ENCODE results near the gene DYNLRB2. TPM values are rescaled to one million over a fixed set of nuclear protein-coding genes. Genes with fewer than 3 reads are reported as not detected.

Gene DYNLRB2
- total RNA-seq, 1 experiment from 2014 or later: not detected

GRCh38 chr16:80541306-80541694 is 507 bp downstream of the DYNLRB2 start:
- Histone ChIP-seq H3K4me3 (peak overlapping the region; percentile 47), H3K27me3 (no peaks in the 10 kb centered on the region), H3K36me3 (no peaks in the 10 kb centered on the region), H3K9me3 (no peaks in the 10 kb centered on the region)
- no peak for DNase-seq

GRCh38 chr16:80543162-80543561 is 2.4 kb downstream of the DYNLRB2 start:
- DNase-seq: no peak
- no peaks in the 10 kb centered on the region for H3K27me3 ChIP-seq
- no peak overlapping the region for H3K4me3 ChIP-seq
- no peaks in the 10 kb centered on the region for H3K36me3 ChIP-seq
- H3K9me3 ChIP-seq: no peaks in the 10 kb centered on the region

- DNase-seq: no peak
- Histone ChIP-seq H3K9me3 (no peaks in the 10 kb centered on the region), H3K4me3 (no peak overlapping the region), H3K36me3 (no peaks in the 10 kb centered on the region), H3K27me3 (no peaks in the 10 kb centered on the region)
Observed at GRCh38 chr16:80544326-80544725, 3.5 kb downstream of the DYNLRB2 start.

GRCh38 chr16:80546249-80546648 is 5.5 kb downstream of the DYNLRB2 start:
- no peaks in the 10 kb centered on the region for H3K36me3 ChIP-seq
- no peaks in the 10 kb centered on the region for H3K9me3 ChIP-seq
- no peaks in the 10 kb centered on the region for H3K27me3 ChIP-seq
- no peak for DNase-seq
- H3K4me3 ChIP-seq: no peak overlapping the region

GRCh38 chr16:80547145-80547544 is 6.4 kb downstream of the DYNLRB2 start:
- no peak for DNase-seq
- H3K4me3 ChIP-seq: no peak overlapping the region
- H3K27me3 ChIP-seq: no peaks in the 10 kb centered on the region
- H3K9me3 ChIP-seq: no peaks in the 10 kb centered on the region
- no peaks in the 10 kb centered on the region for H3K36me3 ChIP-seq

GRCh38 chr16:80552277-80552676 is 11.5 kb downstream of the DYNLRB2 start:
- H3K4me3 ChIP-seq: no peak overlapping the region
- no peaks in the 10 kb centered on the region for H3K36me3 ChIP-seq
- no peaks in the 10 kb centered on the region for H3K9me3 ChIP-seq
- DNase-seq: no peak
- H3K27me3 ChIP-seq: no peaks in the 10 kb centered on the region

GRCh38 chr16:80554033-80554432 is 13.2 kb downstream of the DYNLRB2 start:
- Histone ChIP-seq H3K9me3 (no peaks in the 10 kb centered on the region), H3K27me3 (no peaks in the 10 kb centered on the region), H3K36me3 (no peaks in the 10 kb centered on the region), H3K4me3 (no peak overlapping the region)
- no peak for DNase-seq

- H3K27me3 ChIP-seq: no peaks in the 10 kb centered on the region
- H3K4me3 ChIP-seq: no peak overlapping the region
- no peaks in the 10 kb centered on the region for H3K36me3 ChIP-seq
- no peaks in the 10 kb centered on the region for H3K9me3 ChIP-seq
- no peak for DNase-seq
Observed at GRCh38 chr16:80556481-80556880, 15.7 kb downstream of the DYNLRB2 start.

GRCh38 chr16:80557037-80557436 is 16.2 kb downstream of the DYNLRB2 start:
- Histone ChIP-seq H3K9me3 (no peaks in the 10 kb centered on the region), H3K27me3 (no peaks in the 10 kb centered on the region), H3K4me3 (no peak overlapping the region), H3K36me3 (no peaks in the 10 kb centered on the region)
- DNase-seq: no peak

- Histone ChIP-seq H3K9me3 (no peaks in the 10 kb centered on the region), H3K36me3 (no peaks in the 10 kb centered on the region), H3K4me3 (no peak overlapping the region), H3K27me3 (no peaks in the 10 kb centered on the region)
- no peak for DNase-seq
Observed at GRCh38 chr16:80559369-80559768, 18.6 kb downstream of the DYNLRB2 start.

- no peak for DNase-seq
Observed at GRCh38 chr16:80563066-80563465, 22.3 kb downstream of the DYNLRB2 start.

GRCh38 chr16:80564394-80564793 is 23.6 kb downstream of the DYNLRB2 start:
- no peak for DNase-seq
- Histone ChIP-seq H3K9me3 (no peaks in the 10 kb centered on the region), H3K36me3 (no peaks in the 10 kb centered on the region), H3K4me3 (no peak overlapping the region), H3K27me3 (no peaks in the 10 kb centered on the region)

More at GRCh38 chr16:80563066-80563465, 22.3 kb downstream of the DYNLRB2 start:
- no peak overlapping the region for H3K4me3 ChIP-seq
- no peaks in the 10 kb centered on the region for H3K27me3 ChIP-seq
- H3K36me3 ChIP-seq: no peaks in the 10 kb centered on the region
- H3K9me3 ChIP-seq: no peaks in the 10 kb centered on the region

- DNase-seq: peak; percentile 58
Observed at GRCh38 chr16:80569440-80570105, 28.8 kb downstream of the DYNLRB2 start.

GRCh38 chr16:80570106-80570478 is 29.3 kb downstream of the DYNLRB2 start:
- H3K36me3 ChIP-seq: no peaks in the 10 kb centered on the region
- DNase-seq: peak; percentile 52

More at GRCh38 chr16:80569440-80570105, 28.8 kb downstream of the DYNLRB2 start:
- Histone ChIP-seq H3K4me3 (no peak overlapping the region), H3K27me3 (no peaks in the 10 kb centered on the region), H3K36me3 (no peaks in the 10 kb centered on the region), H3K9me3 (no peaks in the 10 kb centered on the region)

GRCh38 chr16:80573700-80574120 is 32.9 kb downstream of the DYNLRB2 start:
- no peaks in the 10 kb centered on the region for H3K9me3 ChIP-seq
- no peak overlapping the region for H3K4me3 ChIP-seq
- no peaks in the 10 kb centered on the region for H3K36me3 ChIP-seq
- DNase-seq: no peak
- no peaks in the 10 kb centered on the region for H3K27me3 ChIP-seq

More at GRCh38 chr16:80570106-80570478, 29.3 kb downstream of the DYNLRB2 start:
- H3K27me3 ChIP-seq: no peaks in the 10 kb centered on the region
- H3K4me3 ChIP-seq: no peak overlapping the region
- H3K9me3 ChIP-seq: no peaks in the 10 kb centered on the region

- no peaks in the 10 kb centered on the region for H3K27me3 ChIP-seq
- DNase-seq: no peak
- no peaks in the 10 kb centered on the region for H3K9me3 ChIP-seq
- H3K4me3 ChIP-seq: no peak overlapping the region
- no peaks in the 10 kb centered on the region for H3K36me3 ChIP-seq
Observed at GRCh38 chr16:80576343-80576912, 35.6 kb downstream of the DYNLRB2 start.

GRCh38 chr16:80577485-80578280 is 36.9 kb downstream of the DYNLRB2 start:
- Histone ChIP-seq H3K9me3 (no peaks in the 10 kb centered on the region), H3K27me3 (no peaks in the 10 kb centered on the region), H3K4me3 (no peak overlapping the region), H3K36me3 (no peaks in the 10 kb centered on the region)
- no peak for DNase-seq
